Measurements from ENCODE around the gene PHLDB3.

PHLDB3 gene

DNA sequence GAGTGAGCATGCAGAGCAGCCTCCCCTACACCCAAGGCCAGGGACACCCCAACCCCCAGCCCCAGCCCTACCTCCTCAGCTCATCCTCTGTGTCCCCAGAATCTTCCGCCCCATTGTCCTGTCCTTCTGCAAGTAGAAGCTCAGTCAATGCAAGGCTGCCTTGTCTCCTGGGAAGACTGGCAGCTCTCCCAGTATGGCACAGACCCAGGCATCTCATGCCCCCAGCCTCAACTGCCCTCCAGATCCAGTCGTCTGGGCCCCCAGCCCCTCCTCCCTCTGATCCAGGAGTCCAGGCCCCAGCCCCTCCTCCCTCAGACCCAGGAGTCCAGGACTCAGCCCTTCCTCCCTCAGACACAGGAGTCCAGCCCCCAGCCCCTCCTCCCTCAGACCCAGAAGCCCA, 41.4 kb upstream of the PHLDB3 start:
- H3K27ac ChIP-seq: no peak overlapping the region
- no peak overlapping the region for H3K4me3 ChIP-seq
- H3K36me3 ChIP-seq (ENCODE audit: insufficient read depth, low read length): peaks cover 27% of the 10 kb centered on the region; the same call in 1 of the 2 replicates
- no peaks in the 10 kb centered on the region for H3K9me3 ChIP-seq (ENCODE audit: low read depth, low read length)
- DNase-seq (ENCODE audit: low read depth, low spot score): no peak
- H3K9ac ChIP-seq (ENCODE audit: insufficient read length): no peak overlapping the region
- TF ChIP-seq POLR2AphosphoS5 (IDR thresholded peaks at IDR 0.05; ENCODE audit: borderline replicate concordance, low read depth, low read length): no peak
- no peak for TF ChIP-seq EZH2 (IDR thresholded peaks at IDR 0.05)
- TF ChIP-seq FOXP2 (optimal IDR thresholded peaks at IDR 0.05; ENCODE audit: control extremely low read depth, extremely low read length, insufficient read depth): no peak

DNA sequence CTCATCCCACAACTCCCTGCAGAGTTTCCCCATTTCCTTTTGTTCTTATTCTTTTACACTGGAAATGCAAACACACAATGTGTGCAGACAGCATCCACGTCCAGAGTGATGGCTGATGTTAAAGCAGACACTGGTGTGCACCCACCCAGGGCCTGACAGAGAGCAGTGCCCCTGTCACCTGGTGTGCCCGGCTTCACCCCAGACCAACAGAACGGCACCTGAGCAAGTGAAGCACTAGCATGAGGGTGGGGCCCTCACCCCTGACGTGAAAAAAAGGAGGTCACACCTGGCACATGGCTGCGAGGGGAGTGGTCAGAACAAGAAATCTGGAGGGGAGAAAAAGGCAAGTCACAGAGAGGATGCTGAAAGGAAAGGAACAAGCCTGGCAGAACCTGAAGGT, 40.7 kb upstream of the PHLDB3 start:
- Histone ChIP-seq H3K9me3 (ENCODE audit: low read depth, low read length) (no peaks in the 10 kb centered on the region), H3K36me3 (ENCODE audit: insufficient read depth, low read length) (peaks cover 27% of the 10 kb centered on the region; the same call in 1 of the 2 replicates), H3K9ac (ENCODE audit: insufficient read length) (no peak overlapping the region), H3K27ac (no peak overlapping the region), H3K4me3 (no peak overlapping the region)
- no peak for TF ChIP-seq POLR2AphosphoS5 (IDR thresholded peaks at IDR 0.05; ENCODE audit: borderline replicate concordance, low read depth, low read length)
- no peak for DNase-seq (ENCODE audit: low read depth, low spot score)

DNA sequence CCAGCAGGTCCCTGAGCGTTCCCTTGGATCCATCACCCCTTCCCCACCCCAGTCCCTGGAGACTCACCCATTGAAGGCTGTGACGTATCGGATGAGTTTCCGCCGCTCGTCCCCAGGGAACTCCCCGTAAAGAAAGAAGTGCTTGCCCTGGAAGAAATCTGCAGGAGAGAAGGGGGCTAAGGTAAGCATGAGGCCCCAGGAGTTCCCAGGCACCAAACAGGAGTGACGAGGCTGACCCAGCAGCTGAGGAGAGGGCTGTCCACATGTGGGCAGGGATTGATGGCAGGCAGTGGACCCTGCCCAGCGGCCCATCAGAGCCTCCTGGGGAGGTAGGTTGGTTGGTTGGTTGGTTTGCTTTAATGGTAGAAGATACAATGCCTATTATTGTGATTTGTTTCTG, 39.5 kb upstream of the PHLDB3 start:
- Histone ChIP-seq H3K4me3 (no peak overlapping the region), H3K36me3 (ENCODE audit: insufficient read depth, low read length) (peaks cover 30% of the 10 kb centered on the region), H3K9me3 (ENCODE audit: low read depth, low read length) (no peaks in the 10 kb centered on the region), H3K27ac (no peak overlapping the region), H3K9ac (ENCODE audit: insufficient read length) (no peak overlapping the region)
- no peak for TF ChIP-seq FOXP2 (optimal IDR thresholded peaks at IDR 0.05; ENCODE audit: control extremely low read depth, extremely low read length, insufficient read depth)
- DNase-seq (ENCODE audit: low read depth, low spot score): no peak

DNA sequence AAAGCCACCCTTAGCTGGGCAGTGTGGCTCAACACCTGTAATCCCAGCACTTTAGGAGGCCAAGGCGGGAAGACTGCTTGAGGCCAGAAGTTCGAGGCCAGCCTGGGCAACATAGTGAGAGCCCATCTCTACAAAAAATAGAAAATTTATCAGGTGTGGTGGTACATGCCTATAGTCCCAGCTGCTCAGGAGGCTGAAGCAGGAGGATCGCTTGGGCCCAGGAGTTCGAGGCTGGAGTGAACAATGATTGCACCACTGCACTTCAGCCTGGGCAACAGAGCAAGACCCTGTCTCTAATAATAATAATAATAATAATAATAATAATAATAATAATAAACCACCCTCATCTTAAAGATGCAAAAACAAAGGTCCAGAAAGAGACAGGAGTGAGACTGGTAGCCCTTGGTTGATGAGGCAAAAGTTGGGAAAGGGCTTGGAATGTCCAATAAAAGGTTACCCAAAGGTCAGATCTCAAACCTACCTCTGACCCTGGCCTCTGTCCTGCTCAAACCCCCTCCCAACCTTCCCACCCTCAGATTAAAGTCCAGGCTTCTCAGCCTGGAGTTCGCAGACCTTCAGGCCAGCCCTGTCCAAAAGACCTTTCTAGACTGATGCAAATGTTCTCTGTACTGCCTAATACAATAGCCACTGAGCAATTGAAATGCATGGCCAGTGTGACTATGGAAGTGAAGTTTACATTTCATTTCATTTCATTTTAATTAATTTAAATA, 37.5 kb upstream of the PHLDB3 start:
- no peak overlapping the region for H3K27ac ChIP-seq
- H3K4me3 ChIP-seq: no peak overlapping the region
- no peaks in the 10 kb centered on the region for H3K9me3 ChIP-seq (ENCODE audit: low read depth, low read length)
- H3K36me3 ChIP-seq (ENCODE audit: insufficient read depth, low read length): peaks cover 40% of the 10 kb centered on the region
- no peak for DNase-seq (ENCODE audit: low read depth, low spot score)
- H3K9ac ChIP-seq (ENCODE audit: insufficient read length): no peak overlapping the region
- TF ChIP-seq FOXP2 (optimal IDR thresholded peaks at IDR 0.05; ENCODE audit: control extremely low read depth, extremely low read length, insufficient read depth): no peak
- no peak for TF ChIP-seq POLR2AphosphoS5 (IDR thresholded peaks at IDR 0.05; ENCODE audit: borderline replicate concordance, low read depth, low read length)
- TF ChIP-seq EZH2 (IDR thresholded peaks at IDR 0.05): no peak

DNA sequence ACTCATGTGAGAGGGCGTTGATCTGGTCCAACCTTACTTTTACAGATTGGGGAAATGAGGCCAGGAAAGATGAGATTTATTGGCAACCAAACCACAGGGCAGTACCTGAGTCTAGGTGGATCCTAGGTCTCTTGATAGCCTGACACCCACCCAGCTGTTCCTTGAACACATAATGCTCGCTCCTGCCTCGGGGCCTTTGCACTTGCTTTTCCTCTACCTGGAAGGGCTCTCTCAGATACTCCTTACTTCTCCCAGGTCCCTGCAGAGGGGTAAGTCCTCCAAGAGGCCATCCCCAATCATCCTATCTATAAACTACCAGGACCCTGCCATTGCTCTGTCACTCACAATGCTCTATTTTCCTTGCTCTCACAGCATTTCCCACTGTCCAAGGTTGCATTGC, 35.8 kb upstream of the PHLDB3 start:
- H3K9me3 ChIP-seq (ENCODE audit: low read depth, low read length): no peaks in the 10 kb centered on the region
- peaks cover 40% of the 10 kb centered on the region for H3K36me3 ChIP-seq (ENCODE audit: insufficient read depth, low read length)
- no peak for TF ChIP-seq FOXP2 (optimal IDR thresholded peaks at IDR 0.05; ENCODE audit: control extremely low read depth, extremely low read length, insufficient read depth)
- no peak for TF ChIP-seq EZH2 (IDR thresholded peaks at IDR 0.05)
- no peak for TF ChIP-seq POLR2AphosphoS5 (IDR thresholded peaks at IDR 0.05; ENCODE audit: borderline replicate concordance, low read depth, low read length)
- H3K27ac ChIP-seq: no peak overlapping the region
- no peak overlapping the region for H3K9ac ChIP-seq (ENCODE audit: insufficient read length)
- H3K4me3 ChIP-seq: no peak overlapping the region
- DNase-seq (ENCODE audit: low read depth, low spot score): no peak

DNA sequence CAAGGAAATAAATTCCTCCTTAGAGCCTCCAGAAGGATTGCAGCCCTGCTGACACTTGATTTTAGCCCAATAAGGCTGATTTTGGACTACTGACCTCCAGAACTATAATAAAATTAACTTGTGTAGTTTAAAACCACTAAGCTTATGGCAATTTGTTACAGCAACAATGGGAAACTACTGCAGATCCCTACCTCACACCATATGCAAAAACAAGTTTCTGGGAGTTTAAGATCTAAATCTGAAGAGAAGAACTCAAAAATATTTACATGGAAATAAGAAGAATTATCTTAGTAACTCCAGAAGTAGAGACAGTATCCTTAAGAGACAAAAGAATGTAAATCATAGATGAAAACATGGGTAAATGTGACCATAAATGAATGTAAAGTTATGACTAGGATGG, 34.4 kb upstream of the PHLDB3 start:
- no peak for TF ChIP-seq FOXP2 (optimal IDR thresholded peaks at IDR 0.05; ENCODE audit: control extremely low read depth, extremely low read length, insufficient read depth)
- no peak for TF ChIP-seq POLR2AphosphoS5 (IDR thresholded peaks at IDR 0.05; ENCODE audit: borderline replicate concordance, low read depth, low read length)
- TF ChIP-seq EZH2 (IDR thresholded peaks at IDR 0.05): no peak
- no peak overlapping the region for H3K4me3 ChIP-seq
- no peak overlapping the region for H3K27ac ChIP-seq
- H3K9ac ChIP-seq (ENCODE audit: insufficient read length): no peak overlapping the region
- no peaks in the 10 kb centered on the region for H3K9me3 ChIP-seq (ENCODE audit: low read depth, low read length)
- H3K36me3 ChIP-seq (ENCODE audit: insufficient read depth, low read length): peaks cover 40% of the 10 kb centered on the region
- DNase-seq (ENCODE audit: low read depth, low spot score): no peak

DNA sequence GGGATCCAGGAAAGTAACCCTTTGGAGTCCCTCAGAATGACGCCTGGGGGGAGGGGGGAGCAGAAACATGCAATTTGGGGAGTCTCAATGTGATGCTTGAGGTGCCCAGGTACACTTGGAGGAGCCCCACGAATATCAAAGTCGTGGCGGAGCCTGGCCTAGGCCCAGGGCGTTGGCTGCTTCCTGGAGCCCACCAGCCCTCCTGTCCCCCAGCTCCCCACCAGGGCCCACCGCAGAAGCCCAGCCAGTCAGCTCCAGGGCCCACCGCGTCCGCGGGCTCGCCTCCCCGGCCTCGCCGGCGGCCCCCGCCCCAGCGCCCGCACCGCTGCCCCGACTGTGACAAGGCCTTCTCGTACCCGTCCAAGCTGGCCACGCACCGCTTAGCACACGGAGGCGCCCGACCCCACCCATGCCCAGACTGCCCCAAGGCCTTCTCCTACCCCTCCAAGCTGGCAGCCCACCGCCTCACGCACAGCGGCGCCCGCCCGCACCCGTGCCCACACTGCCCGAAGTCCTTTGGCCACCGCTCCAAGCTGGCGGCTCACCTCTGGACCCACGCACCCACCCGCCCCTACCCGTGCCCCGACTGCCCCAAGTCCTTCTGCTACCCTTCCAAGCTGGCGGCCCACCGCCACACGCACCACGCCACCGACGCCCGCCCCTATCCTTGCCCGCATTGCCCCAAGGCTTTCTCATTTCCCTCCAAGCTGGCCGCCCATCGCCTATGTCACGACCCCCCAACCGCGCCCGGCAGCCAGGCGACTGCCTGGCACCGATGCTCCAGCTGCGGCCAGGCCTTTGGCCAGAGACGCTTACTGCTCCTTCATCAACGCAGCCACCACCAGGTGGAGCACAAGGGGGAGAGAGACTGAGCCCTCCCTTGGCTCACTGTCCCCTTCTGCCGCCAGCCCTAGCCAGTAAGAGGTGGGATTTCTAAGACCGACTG, 30.5 kb upstream of the PHLDB3 start:
- no peak overlapping the region for H3K9ac ChIP-seq (ENCODE audit: insufficient read length)
- no peak overlapping the region for H3K27ac ChIP-seq
- no peak for DNase-seq (ENCODE audit: low read depth, low spot score)
- no peak overlapping the region for H3K4me3 ChIP-seq
- peaks cover 16% of the 10 kb centered on the region for H3K36me3 ChIP-seq (ENCODE audit: insufficient read depth, low read length)
- no peaks in the 10 kb centered on the region for H3K9me3 ChIP-seq (ENCODE audit: low read depth, low read length)
- TF ChIP-seq EZH2 (IDR thresholded peaks at IDR 0.05): no peak
- TF ChIP-seq POLR2AphosphoS5 (IDR thresholded peaks at IDR 0.05; ENCODE audit: borderline replicate concordance, low read depth, low read length): no peak
- no peak for TF ChIP-seq FOXP2 (optimal IDR thresholded peaks at IDR 0.05; ENCODE audit: control extremely low read depth, extremely low read length, insufficient read depth)

DNA sequence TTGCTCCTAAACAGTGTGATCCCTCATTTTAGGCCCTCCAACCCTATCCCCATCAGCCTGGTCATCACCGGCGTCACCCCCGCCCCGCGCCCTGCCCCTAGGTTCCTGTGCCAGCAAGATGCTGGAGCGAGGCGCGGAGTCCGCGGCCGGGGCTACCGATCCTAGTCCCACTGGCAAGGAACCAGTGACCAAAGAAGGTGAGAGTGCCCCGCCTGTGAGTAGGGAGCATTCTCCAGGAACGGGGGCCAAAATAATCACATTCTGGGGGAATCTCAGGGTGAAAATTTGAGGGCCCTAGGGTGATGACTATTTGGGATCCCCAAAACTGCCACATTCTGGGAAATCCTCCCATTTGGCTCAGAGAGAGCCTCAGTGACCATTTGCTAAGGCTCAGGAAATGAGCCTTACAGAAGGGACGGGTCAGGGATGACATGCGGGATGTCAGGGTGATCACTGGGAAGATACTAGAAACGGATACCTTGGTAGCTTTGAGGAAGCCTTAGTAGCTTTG, 29.8 kb upstream of the PHLDB3 start:
- H3K27ac ChIP-seq: no peak overlapping the region
- H3K9ac ChIP-seq (ENCODE audit: insufficient read length): no peak overlapping the region
- DNase-seq (ENCODE audit: low read depth, low spot score): no peak

More for the DNA sequence above, 29.8 kb upstream of the PHLDB3 start:
- Histone ChIP-seq H3K36me3 (ENCODE audit: insufficient read depth, low read length) (peaks cover 13% of the 10 kb centered on the region), H3K9me3 (ENCODE audit: low read depth, low read length) (no peaks in the 10 kb centered on the region), H3K4me3 (no peak overlapping the region)
- TF ChIP-seq FOXP2 (optimal IDR thresholded peaks at IDR 0.05; ENCODE audit: control extremely low read depth, extremely low read length, insufficient read depth): no peak
- no peak for TF ChIP-seq EZH2 (IDR thresholded peaks at IDR 0.05)
- no peak for TF ChIP-seq POLR2AphosphoS5 (IDR thresholded peaks at IDR 0.05; ENCODE audit: borderline replicate concordance, low read depth, low read length)

All from SK-N-MC (cell line).